NK-92 treated with Interleukin-12 subunit alpha and Interleukin-12 subunit beta, amount 100 ng/mL, for 24 hours (cell line): ENCODE data around the gene HOXB5.
A peak's percentile ranks its signal among the peaks of the same experiment; 100 is the strongest.

Experiments
- DNase-seq: peaks from one replicate; lab custom pipeline; 2025; lab: John Stamatoyannopoulos, UW

HOXB5 gene

DNA sequence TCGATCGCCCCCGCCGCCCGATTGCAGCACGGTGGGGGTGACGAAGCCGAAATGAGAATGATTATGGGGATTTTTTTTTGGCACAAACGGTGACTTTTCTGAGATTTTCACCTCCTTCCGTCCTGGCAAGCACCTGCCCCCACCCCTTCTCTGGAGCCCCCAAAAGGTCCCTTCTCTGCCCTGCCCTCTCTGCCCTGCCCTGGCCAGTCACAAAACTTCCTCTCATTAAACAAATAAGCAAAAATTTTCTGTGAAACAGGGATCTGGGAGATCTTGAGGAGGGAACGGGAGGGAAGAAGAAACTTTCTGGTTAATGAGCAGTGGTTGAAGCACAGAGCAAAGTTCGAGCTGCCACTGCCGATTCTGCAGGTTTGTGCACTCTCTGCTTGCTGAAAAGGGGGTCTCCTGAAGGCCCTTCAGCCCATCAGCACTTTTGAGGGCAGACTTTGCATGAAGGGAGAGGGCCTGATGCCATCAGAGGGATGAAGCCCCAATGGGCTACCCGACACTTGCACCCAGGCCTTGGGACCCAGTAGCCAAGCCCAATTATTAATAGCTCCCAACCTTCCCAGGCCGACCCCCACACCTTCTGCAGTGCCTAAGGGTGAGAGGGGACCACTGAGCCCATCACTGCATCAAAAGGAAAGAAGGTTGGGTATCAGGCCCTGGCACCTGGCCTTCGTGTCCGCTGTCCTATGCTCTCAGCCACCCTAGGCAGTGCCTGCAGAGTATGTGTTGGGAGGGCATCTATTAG lies 22.6 kb upstream of the HOXB5 start:
- no peak for DNase-seq

DNA sequence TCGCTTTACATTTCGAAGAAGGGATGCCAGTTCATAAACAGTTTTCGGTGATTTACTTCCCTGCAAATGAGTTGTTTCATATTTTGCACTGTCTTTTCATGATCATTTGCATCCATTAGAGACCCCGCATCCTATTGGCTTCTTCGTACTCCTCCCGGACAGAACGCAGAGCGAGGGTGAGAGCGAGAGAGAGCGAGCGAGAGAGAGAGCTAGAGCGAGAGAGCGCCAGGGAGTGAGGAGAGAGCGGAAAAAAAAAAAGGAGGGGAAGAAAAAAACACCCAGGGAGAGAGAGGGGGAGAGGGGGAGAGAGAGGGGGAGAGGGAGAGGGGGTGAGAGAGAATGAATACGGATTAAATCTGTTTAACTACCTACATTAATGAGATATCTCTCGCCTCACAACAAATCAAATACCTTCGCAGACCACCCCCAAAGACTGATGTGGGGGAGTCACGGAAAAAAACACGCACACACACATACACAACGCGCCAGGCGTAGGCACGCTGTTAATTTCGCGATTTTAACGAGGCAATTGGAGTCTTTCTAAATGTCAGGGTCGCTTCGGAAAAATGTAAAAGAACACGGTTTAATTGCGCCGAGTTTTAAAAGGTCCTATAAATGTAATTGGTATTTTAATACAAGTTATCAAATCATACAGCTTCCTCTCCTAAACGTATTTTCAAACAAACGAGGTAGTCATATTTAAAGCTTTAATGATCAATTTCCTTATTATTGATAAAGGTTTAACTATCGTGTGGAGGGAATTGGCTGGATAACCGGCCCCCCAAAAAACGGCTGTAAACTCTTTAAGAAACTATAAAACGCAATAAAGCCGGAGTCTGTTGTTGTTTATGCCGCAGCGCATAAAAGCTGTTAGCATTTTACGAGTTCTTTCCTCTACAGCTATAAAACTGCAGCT lies 21.7 kb upstream of the HOXB5 start, which contains the start of gene HOXB8:
TSS of gene HOXB8 (minus strand) at position 246 of the 916 bp plus-strand sequence. CDS start 588 bp downstream, outside the sequence.
- DNase-seq, result no peak

DNA sequence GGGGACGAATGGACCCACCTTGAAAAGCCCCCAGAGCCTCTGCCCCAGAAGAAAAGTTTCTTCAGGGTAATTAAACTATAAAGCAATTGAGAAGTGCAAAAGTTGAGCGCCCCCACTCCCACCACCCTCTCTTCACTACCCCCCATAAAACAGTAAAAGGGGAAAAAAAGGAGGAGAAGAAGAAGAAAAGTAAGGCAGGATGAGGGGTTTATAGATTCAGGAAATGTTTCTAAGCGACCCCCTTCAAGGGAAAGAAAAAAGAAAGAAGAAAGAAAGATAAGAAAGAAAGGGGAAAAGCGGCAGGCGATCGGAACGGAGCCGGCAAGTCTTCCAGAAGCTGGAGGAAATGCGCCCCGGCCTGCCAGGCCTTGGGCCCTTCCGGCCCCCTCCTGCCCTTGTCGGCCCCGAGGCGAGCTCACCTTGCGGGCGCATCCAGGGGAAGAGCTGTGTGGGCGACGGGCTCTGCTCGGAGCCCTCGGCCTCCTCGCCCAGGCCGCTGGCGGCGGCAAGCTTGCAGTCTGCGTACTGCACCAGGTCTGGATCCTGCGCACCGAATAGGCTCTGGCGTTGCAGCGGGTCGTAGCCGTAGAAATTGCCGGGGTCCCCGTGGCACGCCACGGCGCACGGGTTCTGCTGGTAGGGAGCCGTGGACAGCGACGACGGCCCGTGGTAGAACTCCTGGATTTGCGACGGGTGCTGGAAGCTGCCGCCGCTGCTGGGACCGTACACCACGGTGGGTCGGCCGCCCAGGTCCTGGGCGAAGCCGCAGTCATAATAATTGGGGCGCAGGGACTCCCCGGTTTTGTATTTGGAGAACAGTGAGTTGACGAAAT lies 20.5 kb upstream of the HOXB5 start:
- DNase-seq, result no peak

DNA sequence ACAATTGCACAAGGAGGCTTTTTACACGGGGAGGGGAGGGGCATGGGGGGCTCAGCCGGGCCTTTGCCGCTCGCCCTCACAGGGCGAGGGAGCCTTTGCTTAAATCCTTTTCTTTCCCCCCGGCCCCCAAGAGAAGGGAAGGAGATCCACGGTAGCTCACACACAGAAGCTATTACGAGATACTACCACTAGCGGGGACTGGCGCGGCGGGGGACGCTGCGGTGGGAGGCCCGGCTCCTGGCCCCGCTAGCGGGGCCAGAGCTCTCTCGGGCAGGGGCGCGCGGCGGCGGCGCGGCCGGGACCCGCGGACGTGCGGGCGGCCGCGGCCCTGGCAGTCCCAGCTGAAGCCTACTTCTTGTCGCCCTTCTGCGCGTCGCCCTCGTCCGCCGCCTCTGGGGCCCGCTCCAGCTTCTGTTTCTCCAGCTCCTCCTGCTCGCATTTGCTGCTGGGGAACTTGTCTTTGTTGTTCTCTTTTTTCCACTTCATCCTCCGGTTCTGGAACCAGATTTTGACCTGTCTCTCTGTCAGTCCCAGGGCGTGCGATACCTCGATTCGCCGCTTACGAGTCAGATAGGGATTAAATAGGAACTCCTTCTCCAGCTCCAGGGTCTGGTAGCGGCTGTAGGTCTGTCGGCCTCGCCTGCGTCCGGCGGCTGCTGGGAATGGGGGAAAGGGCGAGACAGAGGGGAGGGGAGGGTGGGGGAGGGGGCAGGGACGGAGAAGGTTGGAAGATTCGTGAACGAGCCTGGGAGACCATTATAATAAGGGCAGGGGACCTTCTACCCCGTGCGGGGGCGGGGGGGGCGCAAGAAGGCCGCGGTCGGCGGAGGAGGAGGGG lies 19.5 kb upstream of the HOXB5 start:
- DNase-seq, result no peak

DNA sequence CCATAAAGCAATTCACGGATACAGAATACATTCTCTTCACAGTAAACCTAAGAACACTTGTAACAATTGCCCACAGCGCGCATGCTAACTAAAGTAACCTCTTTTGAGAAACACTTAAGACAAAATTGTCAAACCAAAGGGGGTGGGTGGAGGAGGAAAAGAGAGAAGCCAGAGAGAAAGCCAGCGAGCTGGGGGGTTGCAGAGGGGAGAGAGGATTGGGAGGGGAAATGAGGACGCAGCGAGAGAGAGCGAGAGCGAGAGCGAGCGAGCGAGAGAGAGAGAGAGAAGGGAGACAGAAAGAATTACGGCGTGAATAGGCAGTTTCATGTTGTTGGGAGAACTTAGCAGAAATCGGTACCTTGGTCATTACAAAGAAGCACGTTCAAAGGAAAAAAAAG lies 18.9 kb upstream of the HOXB5 start:
- no peak for DNase-seq

DNA sequence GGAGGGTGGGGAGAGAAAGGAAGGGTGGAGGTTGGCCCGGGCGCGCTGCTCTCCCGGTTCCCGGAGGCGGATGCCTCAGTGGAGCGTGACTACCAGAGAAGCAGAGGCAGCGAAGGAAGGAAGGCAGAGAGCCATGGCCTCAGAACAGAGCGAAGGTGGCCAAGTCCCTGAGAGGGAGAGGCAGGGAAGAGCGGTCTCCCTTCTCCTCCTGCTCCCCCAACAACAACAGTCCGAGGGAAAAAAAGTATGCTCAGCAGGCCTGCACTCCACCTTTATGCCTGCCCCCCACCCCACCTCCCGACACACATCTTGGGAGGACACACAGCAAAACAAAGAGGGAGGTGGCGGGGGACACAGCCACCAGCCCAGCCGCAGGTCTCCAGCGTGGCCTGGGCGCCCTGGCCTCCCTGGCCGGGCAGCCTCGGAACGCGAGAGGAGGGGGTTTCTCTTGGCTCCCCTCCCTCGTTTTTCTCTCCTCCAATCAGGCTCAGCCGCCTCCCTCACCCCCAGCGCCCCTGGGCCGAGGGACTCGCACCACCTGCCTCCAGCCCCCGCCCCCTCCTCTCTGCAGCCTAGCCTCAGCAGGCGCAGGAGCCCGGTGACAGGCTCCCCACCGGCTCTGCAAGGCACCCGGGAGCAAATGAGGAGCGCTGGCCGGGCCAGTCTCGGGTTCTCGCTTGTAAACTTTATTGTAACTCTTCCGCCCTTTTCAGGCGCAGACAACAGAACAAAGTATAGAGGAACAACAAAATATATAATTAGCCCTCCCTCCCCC lies 18.3 kb upstream of the HOXB5 start:
- DNase-seq, result no peak

DNA sequence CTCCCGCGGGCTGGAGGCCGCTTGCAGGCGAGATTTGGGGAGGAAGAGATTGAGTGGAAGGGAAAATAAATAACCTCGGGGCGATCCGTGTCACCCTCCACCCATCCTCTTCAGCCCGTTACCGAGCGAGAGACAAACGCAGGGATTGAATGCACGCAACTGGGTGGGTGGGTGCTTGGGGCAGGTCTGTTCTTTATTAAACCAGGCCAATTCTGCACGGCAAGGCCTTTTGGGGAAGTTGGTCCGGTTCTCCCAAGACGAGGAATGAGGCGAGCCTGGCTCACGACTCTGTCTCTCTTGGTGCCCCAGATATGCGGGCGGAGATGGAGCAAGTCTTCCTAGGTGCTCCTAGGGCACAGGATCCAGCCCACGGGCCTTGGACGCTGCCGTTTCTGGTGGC lies 17.6 kb upstream of the HOXB5 start:
- DNase-seq, result no peak

DNA sequence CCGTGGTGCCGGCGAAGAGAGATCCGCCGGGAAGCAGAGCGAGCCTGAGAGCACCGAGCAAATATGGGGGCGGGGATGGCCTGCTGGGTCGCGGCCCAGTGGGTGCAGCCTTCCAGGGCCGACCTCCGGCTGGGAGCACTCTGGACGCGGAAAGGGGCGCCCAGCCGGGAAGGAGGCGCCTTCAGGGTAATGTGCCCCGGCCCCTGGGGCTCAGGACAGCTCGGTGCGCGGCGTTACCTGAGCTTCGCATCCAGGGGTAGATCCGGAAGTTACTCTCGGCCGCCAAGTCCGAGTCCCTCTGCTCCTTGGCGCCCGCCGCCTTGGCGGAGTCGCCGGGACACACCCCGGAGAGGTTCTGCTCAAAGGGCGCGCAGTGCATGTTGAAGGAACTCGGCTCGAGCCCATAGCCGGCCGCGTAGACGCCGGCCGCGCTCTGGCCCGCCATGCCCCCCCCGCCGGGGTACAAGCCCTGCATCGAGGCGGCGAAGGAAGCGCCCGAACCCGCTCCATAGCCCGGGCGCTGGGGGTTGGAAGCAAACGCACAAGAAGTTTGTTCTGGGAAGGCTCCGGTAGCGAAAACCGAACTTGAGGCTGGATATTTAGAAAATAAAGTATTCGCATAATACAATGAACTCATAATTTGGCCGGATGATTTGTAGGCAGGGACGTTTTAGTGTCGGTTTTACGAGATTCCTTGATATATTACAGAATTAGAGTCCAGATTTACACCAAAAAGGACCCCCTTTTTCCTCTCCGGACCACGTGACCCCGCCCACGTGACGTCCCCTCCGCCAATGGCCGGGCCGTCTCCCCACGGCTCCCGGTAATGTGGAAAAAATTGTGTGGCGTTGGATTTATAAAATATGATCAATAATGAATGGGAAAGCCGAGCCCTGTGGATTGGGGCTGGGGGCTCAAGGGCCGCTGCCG lies 17.0 kb upstream of the HOXB5 start, which contains the start of gene HOXB7:
TSS of gene HOXB7 (minus strand) at position 736 of the 930 bp plus-strand sequence. CDS start at position 637, 99 bp downstream.
- peak; percentile 68 for DNase-seq

DNA sequence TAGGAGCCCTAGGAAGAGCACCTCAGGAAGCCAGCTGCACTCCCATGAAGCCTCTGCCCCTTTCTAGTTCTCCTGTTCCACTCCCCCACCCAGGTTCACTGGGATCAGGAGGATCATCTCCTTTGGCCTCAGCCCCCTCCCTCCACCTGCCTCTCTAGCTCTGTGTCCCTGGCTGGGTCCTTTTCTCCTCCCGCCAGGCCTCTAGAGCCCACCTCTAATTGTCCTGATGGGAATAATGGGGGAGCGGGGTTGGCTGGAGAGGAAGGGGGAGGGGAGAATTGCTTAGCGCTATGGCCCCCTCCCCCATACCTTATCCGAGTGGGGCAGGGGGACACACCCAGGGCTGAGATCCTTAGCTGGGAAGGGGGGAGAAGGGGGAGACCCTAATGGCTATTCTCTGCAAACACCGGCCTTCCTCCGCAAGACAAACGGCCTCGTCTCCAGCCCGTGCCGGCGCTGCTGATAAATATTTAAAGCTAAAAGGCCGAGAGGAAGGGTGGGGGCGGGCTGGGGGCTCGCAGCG lies 16.2 kb upstream of the HOXB5 start:
- no peak for DNase-seq

DNA sequence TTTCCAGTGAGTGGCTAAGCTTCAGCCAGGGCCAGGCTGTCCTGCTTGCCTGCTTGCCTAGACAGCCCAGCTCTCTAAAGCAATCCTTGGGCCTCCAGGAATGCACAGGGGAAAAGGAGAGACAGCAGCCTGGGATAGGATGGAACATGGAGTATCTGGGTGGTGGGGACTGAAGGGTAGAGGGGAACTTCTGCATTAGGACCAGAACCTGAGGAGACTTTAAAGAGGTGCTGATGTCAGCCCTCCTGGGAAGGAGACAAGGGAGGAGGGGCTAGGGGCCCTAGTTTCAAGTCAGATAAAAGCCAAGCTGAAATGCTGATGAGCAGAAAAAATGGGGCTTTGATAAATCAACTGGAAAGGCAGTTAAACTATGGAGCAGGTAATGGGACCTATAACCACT lies 15.5 kb upstream of the HOXB5 start:
- no peak for DNase-seq

DNA sequence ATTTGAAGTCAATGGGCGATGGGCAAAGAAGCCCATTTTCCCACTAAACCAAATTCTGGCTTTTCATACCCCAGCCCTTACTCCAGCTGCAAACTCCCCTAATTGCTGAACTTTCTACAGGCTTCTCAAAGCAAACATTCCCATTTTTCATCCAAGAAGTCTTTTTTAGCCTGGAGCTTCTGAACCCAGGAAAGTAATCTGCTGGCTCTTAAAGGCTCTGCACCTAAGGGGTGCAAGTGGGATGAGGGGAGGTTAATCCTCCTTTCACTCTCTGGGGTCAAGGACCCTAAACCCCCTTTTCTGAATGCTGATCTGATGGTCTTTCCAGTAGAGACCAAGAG lies 14.9 kb upstream of the HOXB5 start:
- DNase-seq, result no peak

DNA sequence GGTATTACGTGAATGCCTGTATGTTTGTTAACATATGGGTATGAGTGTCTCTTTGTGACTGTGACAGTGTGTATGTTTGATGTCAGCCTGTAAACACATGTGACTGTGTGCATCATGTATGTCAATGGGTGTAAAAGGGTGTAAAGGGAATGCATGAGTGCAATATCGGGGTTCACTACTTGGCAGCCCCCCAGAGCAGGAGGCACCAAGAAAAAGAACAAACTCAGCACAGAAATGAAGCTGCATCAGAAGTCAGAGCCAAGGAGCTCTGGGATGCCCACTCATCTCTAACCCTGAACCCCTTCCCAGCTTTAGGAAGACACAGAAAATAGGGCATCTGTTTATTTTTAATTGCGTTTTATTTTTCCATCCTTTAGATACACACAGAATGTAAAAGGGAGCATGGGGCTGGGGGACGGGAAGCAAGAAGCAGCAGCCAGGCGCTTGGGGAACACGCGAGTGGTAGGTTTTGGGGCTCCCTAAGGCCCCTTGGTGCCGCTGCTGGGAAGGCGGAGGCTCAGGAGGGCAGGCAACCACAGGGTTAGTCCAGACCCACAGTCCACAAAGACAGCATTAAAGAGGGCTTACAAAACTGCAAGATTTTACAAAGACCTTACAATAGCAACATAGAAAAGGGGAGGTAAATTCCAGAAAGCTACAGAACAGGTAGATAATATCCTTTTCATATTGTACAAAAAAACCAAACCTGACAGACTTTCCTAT lies 13.5 kb upstream of the HOXB5 start:
- no peak for DNase-seq

DNA sequence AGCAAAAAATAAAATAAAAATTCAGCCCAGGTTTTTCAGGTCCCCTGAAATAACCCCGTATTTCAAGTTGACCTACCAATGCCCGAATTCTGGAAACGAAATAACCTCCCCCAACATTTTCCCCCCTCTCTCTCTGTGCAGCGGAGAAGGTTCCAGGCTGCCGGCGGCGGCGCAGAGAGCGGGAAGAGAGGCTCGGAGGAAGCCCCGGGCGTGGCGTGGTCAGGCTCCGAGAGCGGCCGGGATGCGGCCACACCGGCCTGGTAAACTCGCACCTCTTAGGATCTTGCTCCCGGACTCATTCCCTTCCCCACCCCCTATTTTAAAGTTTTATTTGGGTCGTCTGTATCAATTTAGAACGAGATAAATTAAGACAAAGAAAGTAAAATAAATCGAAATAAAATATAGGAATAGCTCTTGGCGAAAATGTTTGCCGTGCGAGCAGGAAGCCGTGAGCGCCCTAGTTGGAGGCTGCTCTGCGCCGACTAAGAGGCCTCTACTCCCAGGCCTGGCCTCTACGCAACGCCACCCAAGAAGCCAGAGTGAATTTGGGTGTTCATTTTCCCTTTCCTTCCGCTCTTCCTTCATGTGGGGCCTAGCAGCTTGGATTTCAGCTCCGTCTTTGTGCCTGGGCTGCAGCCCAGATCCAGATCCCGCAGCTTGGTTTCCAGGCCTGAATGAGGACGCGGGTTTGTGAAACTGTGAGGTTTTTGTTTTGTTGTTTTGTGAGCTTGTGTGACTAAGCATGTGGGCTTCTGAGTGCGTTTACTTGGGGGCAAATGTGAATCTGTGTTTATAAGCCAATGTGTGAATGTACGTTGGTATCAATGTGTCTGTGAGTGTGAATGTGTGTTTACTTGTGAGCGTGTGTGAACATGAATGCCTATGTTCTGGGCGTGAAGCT lies 12.7 kb upstream of the HOXB5 start:
- no peak for DNase-seq

DNA sequence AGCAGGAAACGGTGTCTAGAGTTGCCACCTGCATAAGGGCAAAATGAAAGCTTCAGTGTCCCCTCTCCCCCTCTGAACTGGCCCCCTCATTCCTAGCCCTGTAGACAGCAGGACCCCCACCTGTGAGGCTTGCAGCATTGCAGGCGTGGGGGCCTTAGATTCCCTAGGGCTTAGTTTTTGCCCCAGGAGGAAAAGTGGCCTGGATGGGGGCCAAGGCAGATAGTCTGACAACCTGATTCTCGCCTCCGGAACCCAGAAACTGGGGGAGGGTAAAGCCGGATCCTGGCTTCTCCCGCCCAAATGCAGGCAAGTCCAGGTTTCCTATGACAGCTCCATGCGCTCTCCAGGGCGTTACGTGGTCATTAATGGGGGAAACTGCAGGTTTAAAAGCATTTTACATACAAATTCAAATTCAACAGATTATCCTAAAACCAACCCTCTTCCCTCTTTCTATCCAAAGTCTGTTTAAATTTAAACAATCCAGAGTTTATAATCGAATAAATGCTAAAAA lies 11.9 kb upstream of the HOXB5 start:
- no peak for DNase-seq

DNA sequence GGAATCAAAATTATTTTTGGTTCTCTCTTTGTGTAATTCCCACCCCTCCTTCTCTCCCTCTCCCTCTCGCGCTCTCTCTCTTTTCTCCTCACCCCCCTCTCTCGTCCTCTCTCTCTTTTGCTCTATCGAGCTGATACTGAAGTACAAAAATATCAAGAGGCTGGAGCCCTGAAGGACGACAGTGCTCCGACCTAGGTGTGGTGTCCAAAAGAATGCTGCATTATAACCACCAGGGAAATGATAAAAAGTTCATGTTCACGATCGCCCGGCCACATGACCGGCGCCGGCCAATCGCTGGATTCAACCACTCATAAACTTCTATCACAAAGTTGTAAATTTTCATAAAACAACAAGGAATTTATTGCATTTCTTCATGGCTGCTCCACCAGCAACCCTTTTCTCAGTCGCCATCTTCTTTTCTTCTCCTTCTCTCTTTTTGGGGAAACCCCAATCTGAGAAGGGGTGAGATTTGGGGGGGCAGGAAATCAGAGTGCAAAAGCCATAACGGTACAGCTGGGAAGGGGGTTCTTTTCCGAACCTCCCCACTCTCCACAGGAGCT lies 11.3 kb upstream of the HOXB5 start, which contains the start of gene HOXB6:
TSS of gene HOXB6 (minus strand) at position 217 of the 560 bp plus-strand sequence. CDS start 6,836 bp downstream, outside the sequence.
- no peak for DNase-seq

DNA sequence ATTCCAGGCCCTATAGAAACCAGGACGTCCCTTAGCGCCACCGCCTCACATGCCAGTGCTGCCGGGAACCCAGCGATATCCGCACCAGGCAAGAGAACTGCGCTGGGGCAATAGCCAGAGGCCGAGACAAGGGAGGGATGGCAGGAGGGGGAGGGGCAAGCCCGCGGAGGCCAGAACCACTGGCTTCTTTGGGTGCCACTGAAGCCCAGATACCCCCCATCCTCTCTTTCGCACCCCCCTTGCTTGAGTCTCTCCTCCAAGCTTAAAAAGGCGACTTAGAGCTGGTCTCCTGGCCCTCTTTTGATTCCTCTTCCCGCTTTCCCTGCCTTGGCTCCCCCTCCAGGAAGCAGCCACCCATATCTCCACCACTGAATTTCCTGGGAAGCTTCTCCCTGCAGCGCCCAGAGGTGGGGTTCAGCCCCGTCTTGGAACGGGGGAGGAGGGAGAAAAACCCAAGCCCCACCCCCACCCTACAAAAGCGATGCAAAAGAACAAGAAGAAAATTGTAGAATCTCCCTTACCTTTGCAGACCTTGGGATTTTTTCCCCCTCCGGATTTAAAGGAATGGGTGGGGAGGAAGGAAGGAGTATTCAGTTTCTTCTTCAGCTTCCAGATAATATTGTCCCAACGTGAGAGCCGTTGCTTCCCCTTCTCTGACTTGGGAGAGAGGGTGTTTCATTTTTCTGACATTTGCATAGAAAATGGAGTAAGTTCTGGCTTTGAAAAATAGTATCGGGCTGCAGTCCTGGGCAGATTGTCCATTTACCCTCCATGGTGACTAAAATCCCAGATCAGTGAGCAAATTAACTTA lies 10.6 kb upstream of the HOXB5 start:
- no peak for DNase-seq
